HTERT RPE-1 (cell line): ENCODE measurements around the gene PDE3B.
"Not testable (repeated sequence)": the region's sequence is repeated elsewhere in the genome, so short reads cannot be mapped to it uniquely, and the experiment has no call there.

Source experiments
- in situ Hi-C: fragments of 300-500 bp; cut with MboI; formaldehyde crosslinking; loops from 4 replicates; pipeline ENCODE4 v1.14.3; 2020; ENCODE audit warnings: low sequenced_read_pairs

Gene PDE3B

GRCh38 chr11:14875163-14875562, 231.6 kb downstream of the PDE3B start:
- in situ Hi-C loops = no loop called here

DNA sequence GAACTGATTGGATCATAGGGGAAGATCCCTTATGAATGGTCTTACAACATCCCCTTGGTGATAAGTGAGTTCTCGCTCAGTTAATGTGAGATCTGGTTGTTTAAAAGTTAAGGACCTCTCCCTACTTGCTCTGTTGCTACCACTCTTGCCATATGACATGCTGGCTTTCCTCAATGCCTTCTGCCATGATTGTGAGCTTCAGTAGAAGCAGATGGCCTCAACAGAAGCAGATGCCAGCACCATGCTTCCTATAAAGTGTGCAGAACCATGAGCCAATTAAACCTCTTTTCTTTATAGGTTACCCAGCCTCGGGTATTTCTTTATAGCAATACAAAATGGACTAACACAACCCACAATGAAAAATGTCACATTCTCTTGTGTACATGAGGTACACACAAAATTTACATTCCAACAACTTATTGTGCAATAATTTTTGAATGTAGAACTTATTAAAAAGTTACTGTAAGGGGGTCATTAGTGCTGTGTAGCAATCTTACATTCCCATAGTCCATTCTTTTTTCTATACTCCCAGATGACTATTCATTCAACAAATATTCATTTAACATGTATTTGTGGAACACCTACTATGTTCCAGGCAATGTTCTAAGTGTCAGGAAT, 238.1 kb downstream of the PDE3B start:
- in situ Hi-C loops = no loop called here

DNA sequence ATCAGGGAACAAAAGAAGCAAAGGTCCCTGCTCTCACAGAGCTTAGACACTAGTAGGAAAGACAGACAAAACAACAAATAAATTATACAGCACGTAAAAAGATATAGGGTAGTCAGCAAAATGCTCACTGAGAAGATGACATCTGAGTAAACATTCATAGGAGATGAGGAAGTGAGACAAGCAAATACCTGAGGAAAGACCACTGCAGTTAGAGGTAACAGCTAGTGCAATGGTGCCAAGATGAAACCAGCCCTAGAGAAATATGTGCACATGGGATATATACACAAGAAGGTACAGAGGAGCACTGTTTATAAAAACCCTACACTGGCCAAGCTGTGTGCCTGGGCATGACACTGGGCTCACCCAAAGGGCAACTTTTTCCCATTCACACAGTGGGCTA, 238.6 kb downstream of the PDE3B start:
- in situ Hi-C loops = no loop called here

- in situ Hi-C loops = not testable (repeated sequence)
These were observed 240.1 kb downstream of the PDE3B start for GRCh38 chr11:14883683-14884082.

DNA sequence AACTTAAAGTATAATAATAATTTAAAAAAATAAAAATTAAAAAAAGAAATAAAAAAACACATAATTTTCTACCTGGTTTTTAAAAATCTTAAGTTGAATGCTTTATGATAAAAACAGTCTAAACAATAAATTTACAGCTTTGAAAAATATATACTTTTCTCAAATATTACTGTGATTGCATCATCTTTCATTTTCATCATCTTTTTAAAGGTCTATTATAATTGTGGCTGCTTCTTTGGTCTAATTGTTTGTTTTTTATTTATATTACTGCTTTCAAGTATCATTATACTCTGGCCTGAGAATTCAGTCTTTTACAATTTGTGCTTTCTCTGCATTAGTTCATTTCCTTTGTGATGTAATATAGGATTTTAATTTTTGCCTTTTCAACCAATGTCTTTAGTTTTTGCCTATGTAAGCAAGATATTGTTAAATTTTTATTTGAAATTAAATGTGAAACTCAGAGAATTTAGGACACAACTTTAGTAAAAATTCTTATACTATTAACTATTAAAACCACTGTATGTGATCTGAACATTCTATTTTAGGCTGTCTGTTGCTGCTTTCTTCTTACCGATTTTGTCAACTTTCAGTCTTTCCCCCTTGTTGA, 241.2 kb downstream of the PDE3B start:
- in situ Hi-C loops = no loop called here

- in situ Hi-C loops = no loop called here
These were observed 242.9 kb downstream of the PDE3B start for GRCh38 chr11:14886513-14886912.

DNA sequence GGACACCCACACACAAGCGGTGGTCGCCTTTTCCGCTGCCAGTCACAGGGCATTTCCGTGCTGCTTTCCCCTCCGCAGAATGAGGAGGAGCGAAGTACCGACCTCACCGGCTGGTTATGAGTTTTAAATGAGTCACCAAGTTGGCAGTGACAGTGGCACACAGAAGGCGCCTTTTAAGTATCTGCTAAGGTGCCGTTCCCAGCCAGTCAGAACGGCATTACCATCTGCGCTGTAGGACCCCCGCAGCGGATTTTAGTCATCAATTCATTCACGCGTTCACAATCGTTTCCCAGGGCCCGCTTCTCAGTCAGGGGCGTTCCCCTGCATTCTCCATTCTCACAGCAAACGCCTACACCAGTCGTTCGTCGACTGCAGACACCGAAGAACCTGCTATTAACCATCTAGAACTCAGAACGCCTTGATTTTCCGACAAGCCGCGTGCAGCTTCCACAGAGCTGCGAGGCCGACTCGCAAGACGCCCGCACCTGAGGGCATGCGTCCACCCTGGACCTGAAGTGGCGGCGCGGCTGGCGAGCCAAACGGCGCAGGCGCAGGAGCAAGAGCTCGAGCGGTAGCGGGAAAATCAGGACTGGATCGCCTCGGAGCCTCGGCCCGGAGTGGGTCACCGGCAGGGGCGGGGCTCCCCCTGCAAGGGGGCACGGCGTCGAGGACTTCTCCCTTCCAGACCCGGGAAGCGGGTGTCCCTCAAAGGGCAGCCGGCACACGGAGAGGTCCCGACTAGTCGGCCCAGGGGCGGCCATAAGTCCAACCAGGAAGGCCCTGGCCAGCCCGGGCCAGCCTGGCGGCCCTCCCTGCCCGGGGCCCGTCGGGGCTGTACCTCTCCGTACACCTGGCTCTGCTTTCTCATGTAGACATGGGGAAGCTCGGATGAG, 247.8 kb downstream of the PDE3B start:
- in situ Hi-C loops = no loop called here

DNA sequence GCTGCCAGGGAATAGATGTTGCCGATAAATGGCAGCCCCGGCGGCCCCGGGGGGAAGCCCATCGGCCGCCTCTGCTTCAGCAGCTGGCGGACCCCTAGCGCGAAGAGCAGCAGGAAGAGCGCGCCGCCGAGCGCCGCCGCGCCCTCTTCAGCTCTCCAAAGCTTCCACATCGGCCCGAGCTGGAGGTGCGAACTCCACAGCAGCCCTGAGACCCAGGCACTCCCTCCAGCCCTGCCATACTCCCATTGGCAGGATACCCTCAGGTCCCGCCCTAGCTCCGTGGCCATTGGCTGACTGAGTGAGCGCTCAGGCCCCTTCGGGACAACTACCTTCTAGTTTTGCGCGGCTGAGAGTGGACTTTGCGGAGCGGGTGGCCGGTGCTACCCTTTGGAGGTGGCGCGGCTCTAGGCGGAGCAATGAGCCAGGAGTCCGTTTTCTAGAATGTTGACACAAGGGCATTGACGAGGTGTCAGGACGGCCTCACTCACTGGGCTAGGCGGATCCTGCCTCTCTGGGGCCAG, 248.5 kb downstream of the PDE3B start, which contains the start of gene CYP2R1:
Gene CYP2R1 (minus strand): TSS at position 196 of the 521 bp plus-strand sequence. CDS start 26 bp downstream, at position 170.
- in situ Hi-C loops = no loop called here

DNA sequence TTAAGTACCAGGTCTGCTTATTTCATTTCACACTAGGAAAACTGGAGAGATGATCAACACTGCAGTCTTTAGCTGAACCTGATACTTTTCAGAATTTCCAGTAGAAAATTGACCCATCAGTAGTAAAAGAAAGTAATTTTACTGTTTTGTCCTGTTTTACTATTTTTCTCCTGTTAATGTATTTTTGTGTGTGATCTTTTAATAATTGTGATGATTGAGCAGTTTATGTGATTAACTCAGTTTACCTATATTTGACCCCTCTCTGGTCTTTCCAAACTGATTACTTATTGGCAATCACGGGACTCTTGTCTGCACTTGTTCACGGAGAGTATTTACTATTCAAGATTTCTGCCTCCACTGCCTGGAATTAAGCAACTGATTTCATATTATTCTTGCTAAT, 249.0 kb downstream of the PDE3B start:
- in situ Hi-C loops = no loop called here

GRCh38 chr11:14894657-14895598, 251.3 kb downstream of the PDE3B start:
- in situ Hi-C loops = no loop called here

DNA sequence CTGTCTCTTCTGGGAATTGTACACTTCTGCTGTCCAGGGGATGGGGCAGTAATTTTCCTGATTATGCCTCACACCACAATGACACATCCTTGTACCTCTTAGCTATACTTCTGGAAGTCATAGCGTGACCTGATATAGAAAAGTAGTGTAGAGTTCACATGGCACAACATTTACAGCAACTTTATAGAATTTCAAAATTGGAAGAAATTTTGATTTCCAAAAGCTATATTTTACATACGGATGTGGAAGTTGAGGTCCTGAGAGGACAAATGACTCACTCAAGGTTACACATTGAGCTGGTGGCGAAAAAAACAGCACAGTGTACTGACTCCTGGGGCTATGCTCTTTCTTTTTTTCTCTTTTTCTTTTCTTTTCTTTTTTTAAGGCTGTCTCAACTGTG, 254.8 kb downstream of the PDE3B start:
- in situ Hi-C loops = no loop called here

GRCh38 chr11:14898906-14899305, 255.3 kb downstream of the PDE3B start:
- in situ Hi-C loops = no loop called here

DNA sequence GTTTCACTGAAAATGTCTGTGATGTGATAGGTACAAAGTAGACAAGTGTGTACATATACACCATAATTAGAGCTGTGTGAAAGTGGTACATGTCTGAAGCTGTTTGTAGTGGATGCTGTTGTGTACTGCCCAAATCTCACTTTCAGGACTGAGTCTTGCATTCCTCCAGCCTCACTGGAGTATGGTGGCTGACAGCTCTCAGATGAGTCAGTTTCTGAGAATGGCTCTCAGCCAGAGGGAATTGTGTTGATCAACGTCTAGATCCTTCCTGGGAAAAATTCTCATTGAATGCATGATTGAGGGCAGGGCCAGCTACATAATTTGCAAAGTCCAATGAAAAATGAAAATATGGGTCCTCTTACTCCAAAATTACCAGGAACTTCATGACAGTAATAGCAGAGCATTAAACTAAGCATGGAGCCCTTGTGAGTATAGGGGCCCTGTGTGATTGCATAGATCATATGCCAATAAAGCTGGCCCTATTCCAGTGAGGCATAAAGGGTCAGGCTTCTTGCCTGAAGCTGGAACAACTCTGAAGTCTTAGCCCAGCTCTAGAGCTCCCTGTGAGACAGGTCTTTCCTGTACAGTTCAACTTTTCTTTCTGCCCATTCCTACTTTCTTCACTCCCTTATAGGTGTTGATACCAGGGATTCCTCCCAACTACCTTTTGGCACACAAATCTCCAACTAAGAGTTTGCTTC, 259.2 kb downstream of the PDE3B start:
- in situ Hi-C loops = no loop called here

DNA sequence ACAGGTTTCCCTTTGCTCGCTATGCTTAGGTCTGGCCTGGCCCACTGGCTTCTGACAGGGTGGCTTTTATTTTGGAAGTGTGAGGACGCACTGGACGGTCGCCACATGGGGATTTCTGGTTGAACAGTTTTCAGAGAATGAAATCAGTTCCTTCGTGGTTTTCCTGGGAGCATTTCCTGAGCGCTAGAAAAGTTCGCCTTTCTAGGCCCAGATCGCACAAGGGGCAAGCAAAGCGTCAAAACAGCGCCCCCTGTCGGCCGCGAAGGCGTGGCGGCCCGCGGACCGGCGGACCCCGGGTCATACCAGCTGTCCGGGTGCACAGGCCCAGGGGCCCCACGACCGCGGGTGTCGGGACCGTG, 261.1 kb downstream of the PDE3B start:
- in situ Hi-C loops = no loop called here

GRCh38 chr11:14905104-14906033, 261.8 kb downstream of the PDE3B start:
- in situ Hi-C loops = no loop called here

DNA sequence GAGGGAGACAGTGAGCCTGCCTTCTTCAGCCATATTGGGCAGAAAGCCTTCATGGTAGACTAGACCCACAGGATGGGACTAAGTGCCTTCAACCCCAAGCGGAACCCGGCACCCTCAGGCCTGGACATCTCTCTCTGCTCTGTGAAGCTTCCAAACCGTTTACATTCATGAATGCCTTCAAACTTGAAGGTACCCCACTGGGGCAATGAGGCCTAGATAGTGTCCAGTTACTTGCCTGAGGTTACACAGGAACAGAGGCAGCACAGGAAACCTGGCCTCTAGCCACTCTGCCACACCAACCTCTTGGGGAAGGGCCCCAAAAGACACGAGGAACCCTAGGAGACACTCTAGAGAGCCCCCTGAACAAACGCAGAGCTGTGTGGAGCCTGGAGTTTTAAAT, 263.0 kb downstream of the PDE3B start:
- in situ Hi-C loops = no loop called here

DNA sequence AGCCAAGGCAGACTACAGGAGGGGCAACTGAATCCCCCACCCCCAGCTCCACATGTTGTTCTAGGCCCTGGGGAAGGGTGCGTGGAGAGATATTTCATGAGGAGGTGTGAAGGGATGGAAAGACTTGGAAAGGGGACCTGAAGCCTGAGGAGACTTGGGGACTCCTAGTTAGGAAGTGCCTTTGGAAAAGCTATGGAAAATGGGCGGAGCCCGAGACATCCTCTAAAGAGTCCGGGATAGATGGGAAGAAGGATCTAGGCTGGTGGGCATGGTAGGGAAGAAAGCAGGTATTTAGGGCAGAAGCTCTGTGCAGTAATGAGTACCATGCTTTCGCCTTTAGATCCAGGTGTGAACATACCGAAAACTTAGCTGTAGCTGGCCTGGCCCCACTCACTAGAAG, 263.4 kb downstream of the PDE3B start:
- in situ Hi-C loops = no loop called here

DNA sequence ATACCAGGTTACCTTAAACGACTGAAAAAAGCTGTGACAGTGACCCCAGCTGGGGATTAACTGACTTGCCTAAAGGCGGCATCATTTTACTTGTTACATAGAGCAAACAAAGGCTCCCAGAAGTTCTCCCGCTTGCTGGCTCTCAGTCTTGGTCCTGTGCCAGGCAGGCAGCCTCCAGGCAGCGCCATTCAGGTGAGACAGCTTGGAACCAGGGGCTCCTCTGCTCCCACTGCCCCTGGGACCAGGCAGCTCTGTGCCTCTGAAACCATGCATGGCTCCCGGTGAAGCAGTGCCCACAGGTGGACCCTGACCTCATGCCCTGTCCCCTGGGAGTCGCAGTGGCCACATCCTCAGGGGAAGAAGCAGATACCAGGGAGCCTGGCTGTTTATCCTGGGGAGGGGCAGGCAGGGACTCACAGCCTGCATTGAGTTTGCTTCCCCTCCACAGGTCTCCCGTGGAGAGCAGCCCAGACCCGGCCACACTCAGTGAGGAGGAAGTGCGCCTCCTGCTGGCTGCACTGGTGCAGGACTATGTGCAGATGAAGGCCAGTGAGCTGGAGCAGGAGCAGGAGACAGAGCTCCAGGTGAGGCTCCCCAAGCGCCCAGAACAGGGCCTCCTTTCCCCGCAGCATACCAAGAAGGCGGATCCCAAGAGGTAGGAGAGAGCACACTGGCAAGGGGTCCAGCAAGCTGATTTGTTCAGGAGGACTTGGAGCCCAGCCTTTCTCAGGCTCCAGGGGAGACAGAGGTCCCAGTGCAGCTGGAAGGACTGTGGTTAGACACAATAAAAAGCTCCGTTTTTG, 264.0 kb downstream of the PDE3B start:
- in situ Hi-C loops = no loop called here
